ENCODE data around the gene ZNF365.
A peak's percentile ranks its signal among the peaks of the same experiment; 100 is the strongest.

Gene ZNF365

GRCh38 chr10:62422068-62422590 lies 48.0 kb downstream of the ZNF365 start:
- no peak for TF ChIP-seq CTCF (IDR thresholded peaks at IDR 0.05; ENCODE audit: low read depth, low read length)
- peak; percentile 4 for DNase-seq (ENCODE audit: extremely low read depth, low read depth)

DNA sequence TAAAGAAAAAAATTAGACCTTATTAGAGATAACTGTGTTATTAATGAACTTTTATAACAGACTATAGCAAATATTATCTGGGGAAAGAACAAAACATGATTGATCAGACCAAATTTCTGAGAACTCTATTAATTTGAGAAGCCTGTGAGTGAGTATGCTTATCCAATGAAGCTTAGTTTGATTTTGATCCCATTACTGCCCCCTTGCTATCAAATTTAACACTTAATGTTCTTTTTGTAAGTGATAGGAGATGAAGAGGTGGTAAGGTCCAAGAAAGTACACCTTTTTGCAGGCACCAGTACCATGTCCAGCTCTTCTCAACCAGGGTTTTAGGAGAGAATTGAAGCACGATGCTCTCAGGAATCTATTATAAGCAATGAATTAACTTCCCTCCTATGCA lies 49.9 kb downstream of the ZNF365 start:
- no peak for DNase-seq (ENCODE audit: extremely low read depth, low read depth)
- TF ChIP-seq CTCF (IDR thresholded peaks at IDR 0.05; ENCODE audit: low read depth, low read length) = no peak

DNA sequence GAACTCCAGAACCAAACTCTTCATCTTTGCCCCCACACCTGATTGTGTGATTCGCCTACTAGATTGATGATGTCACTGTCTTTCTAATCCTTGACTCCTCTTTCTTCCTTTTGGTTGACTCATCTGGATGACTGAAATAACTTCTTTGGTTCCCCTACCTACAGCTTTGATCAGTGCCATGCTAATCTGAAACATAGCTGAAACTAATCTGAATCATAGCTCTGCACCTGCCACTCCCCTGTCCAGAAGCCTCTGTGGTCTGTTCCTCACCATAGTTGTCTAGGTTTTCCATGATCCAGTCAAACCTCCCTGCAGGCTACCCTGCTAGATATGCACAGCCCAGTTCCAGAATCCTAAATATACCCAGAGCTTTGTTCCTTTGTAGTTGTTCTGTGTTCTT lies 51.9 kb downstream of the ZNF365 start:
- no peak for TF ChIP-seq CTCF (IDR thresholded peaks at IDR 0.05; ENCODE audit: low read depth, low read length)
- DNase-seq (ENCODE audit: extremely low read depth, low read depth) = no peak

- TF ChIP-seq CTCF (IDR thresholded peaks at IDR 0.05; ENCODE audit: low read depth, low read length) = no peak
- DNase-seq (ENCODE audit: extremely low read depth, low read depth) = no peak
Observed at GRCh38 chr10:62426600-62426999, 52.4 kb downstream of the ZNF365 start.

DNA sequence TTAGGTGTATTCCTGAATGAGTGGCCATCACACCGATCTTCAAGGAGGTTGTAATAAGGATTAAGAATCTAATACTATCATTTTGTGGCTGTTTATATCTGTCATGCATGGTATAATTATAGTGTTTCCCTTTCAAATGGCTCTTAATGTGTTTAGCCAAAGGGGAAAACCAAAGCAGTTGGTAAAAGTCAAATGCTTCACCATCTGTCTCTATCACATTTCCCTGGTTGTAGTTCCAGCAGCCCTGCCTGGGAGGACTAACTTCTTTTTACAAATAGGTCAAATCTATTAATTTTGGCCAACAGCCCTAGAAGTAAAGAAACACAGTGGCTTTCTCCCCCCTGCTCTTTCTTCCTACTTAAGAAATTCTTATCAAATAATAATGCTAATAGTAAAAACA lies 56.7 kb downstream of the ZNF365 start:
- DNase-seq (ENCODE audit: extremely low read depth, low read depth) = no peak
- no peak for TF ChIP-seq CTCF (IDR thresholded peaks at IDR 0.05; ENCODE audit: low read depth, low read length)

- no peak for TF ChIP-seq CTCF (IDR thresholded peaks at IDR 0.05; ENCODE audit: low read depth, low read length)
- peak; percentile 80 for DNase-seq (ENCODE audit: extremely low read depth, low read depth)
Observed at GRCh38 chr10:62433181-62433692, 59.1 kb downstream of the ZNF365 start.

- TF ChIP-seq CTCF (IDR thresholded peaks at IDR 0.05; ENCODE audit: low read depth, low read length) = no peak
- DNase-seq (ENCODE audit: extremely low read depth, low read depth) = no peak
Observed at GRCh38 chr10:62433901-62434300, 59.7 kb downstream of the ZNF365 start.

Data from AG09319 (cell line).